ENCODE results near the gene DEDD. TPM values are rescaled to one million over a fixed set of nuclear protein-coding genes. Genes with fewer than 3 reads are reported as not detected.

The DEDD gene
- total RNA-seq (10 to 100 TPM; 34.3 to 43.0 (median 36.0) TPM), polyA plus RNA-seq (10 to 100 TPM; 34.0 to 48.7 TPM), total RNA-seq (33.9 reads per million, percentile 63 among the genes with 10 or more reads in this experiment)

GRCh38 chr1:161132410-161133219 is at the start of gene DEDD:
TSS of gene DEDD (minus strand) at chr1:161132667. CDS start at chr1:161124462, 8,205 bp downstream.
- peaks cover 29 to 49% (median 48%) of the 10 kb centered on the region in 7 donors for H3K4me1 Mint-ChIP-seq
- Histone ChIP-seq H3K9me3 (ENCODE audit: control insufficient read depth in 2 of 3, low read length in 3 of 3) (no peaks in the 10 kb centered on the region), H3K27ac (ENCODE audit: low read depth, low read length) (peak within 1 kb of the TSS; percentile 89), H3K4me1 (ENCODE audit: control insufficient read depth in 2 of 2, insufficient read depth in 2 of 2, low read length in 2 of 2) (peaks cover 21 to 37% of the 10 kb centered on the region in 2 donors), H3K27me3 (ENCODE audit: control insufficient read depth in 2 of 2, insufficient read depth in 2 of 2, low read length in 2 of 2) (no peaks in the 10 kb centered on the region), H3K4me3 (ENCODE audit: low read length) (peak within 1 kb of the TSS; percentile 96), H3K36me3 (ENCODE audit: control insufficient read depth in 2 of 3, insufficient read depth in 3 of 3, low read length in 3 of 3) (peaks cover 0 to 17% (median 0%) of the 10 kb centered on the region in 3 experiments)
- DNase-seq (peak; percentile 80 to 93 (median 90)), ATAC-seq (peak; percentile 97)
- peaks cover 0 to 12% (median 4%) of the 10 kb centered on the region in 5 donors for H3K36me3 Mint-ChIP-seq
- H3K27ac Mint-ChIP-seq = peak within 1 kb of the TSS in 4 of 9 donors; percentile 85 to 97 (median 94)
- H3K9me3 Mint-ChIP-seq = no peaks in the 10 kb centered on the region
- ChIA-PET POLR2A (interaction anchor here (0.6 to 3.1 kb wide), 21 partner anchors 9 to 93 kb away, joined by 3 to 39 read pairs (median 4); partner anchors contain the start of genes APOA2, ARHGAP30, NIT1 and PFDN2), CTCF (interaction anchor here (0.6 to 1.9 kb wide), 9 partner anchors 11 to 135 kb away, joined by 3 to 7 read pairs (median 4); partner anchors contain the start of genes KLHDC9, NIT1, PFDN2 and TOMM40L)
- H3K4me3 Mint-ChIP-seq = no peak within 1 kb of the TSS
- no peaks in the 10 kb centered on the region for H3K27me3 Mint-ChIP-seq
- intact Hi-C loops (cut with micrococcal nuclease) = loop anchor here (1.0 to 10.0 kb wide), 12 partner anchors 14 to 788 kb away; partner anchors contain the start of genes NIT1 (in 2 of the 2), PFDN2 (in 2 of the 2), PPOX (in 2 of the 2) and UFC1 (in 2 of the 2)

GRCh38 chr1:161182214-161182613 is 49.7 kb upstream of the DEDD start:
- no peaks in the 10 kb centered on the region for H3K27me3 Mint-ChIP-seq

GRCh38 chr1:161180639-161181038 is 48.2 kb upstream of the DEDD start:
- Histone ChIP-seq H3K4me3 (ENCODE audit: low read length) (no peak overlapping the region), H3K9me3 (ENCODE audit: control insufficient read depth in 2 of 3, low read length in 3 of 3) (no peaks in the 10 kb centered on the region), H3K27me3 (ENCODE audit: control insufficient read depth in 2 of 2, insufficient read depth in 2 of 2, low read length in 2 of 2) (no peaks in the 10 kb centered on the region), H3K36me3 (ENCODE audit: control insufficient read depth in 2 of 3, insufficient read depth in 3 of 3, low read length in 3 of 3) (peaks cover 0 to 9% (median 0%) of the 10 kb centered on the region in 3 experiments), H3K4me1 (ENCODE audit: control insufficient read depth in 2 of 2, insufficient read depth in 2 of 2, low read length in 2 of 2) (peaks cover 55 to 67% of the 10 kb centered on the region in 2 donors), H3K27ac (ENCODE audit: low read depth, low read length) (no peak overlapping the region)
- peaks cover 0 to 2% (median 0%) of the 10 kb centered on the region in 11 donors for H3K9me3 Mint-ChIP-seq
- peak overlapping the region; percentile 1 to 89 (median 48) for H3K4me3 Mint-ChIP-seq
- POLR2A ChIA-PET = interaction anchor here (0.7 to 5.6 kb wide), 11 partner anchors 8 to 201 kb away, joined by 3 to 101 read pairs (median 10); partner anchors contain the start of genes ADAMTS4, DEDD, NDUFS2 and PPOX
- no peak for ATAC-seq
- DNase-seq = no peak
- H3K27me3 Mint-ChIP-seq = no peaks in the 10 kb centered on the region
- peaks cover 60 to 90% (median 79%) of the 10 kb centered on the region in 7 donors for H3K4me1 Mint-ChIP-seq
- peak overlapping the region; percentile 80 to 99 (median 93) for H3K27ac Mint-ChIP-seq
- intact Hi-C loops (cut with micrococcal nuclease) = no loop called here
- CTCF ChIA-PET = interaction anchor here (0.7 to 5.6 kb wide), 9 partner anchors 12 to 202 kb away, joined by 3 to 76 read pairs (median 13); partner anchors contain the start of genes NDUFS2, PPOX and TOMM40L
- H3K36me3 Mint-ChIP-seq = peaks cover 0 to 4% (median 0%) of the 10 kb centered on the region in 5 donors

More at GRCh38 chr1:161182214-161182613, 49.7 kb upstream of the DEDD start:
- ChIA-PET CTCF (interaction anchor here (0.6 to 5.6 kb wide), 12 partner anchors 10 to 707 kb away, joined by 3 to 76 read pairs (median 8); partner anchors contain the start of genes NDUFS2, PPOX and TOMM40L), POLR2A (interaction anchor here (0.5 to 5.6 kb wide), 21 partner anchors 11 to 200 kb away, joined by 3 to 101 read pairs (median 7); partner anchors contain the start of genes ADAMTS4, ARHGAP30, NDUFS2 and PPOX)
- peak in 8 of 9 donors; percentile 49 to 74 (median 58) for DNase-seq
- H3K27ac Mint-ChIP-seq = peak overlapping the region; percentile 91 to 99 (median 96)
- no peaks in the 10 kb centered on the region for H3K9me3 ChIP-seq (ENCODE audit: control insufficient read depth in 2 of 3, low read length in 3 of 3)
- peak; percentile 46 for ATAC-seq
- peak overlapping the region; percentile 52 to 89 (median 80) for H3K4me3 Mint-ChIP-seq
- intact Hi-C loops (cut with micrococcal nuclease) = loop anchor here (1.0 kb wide), 3 partner anchors 10 to 200 kb away; partner anchors contain the start of gene PPOX (in 1 of the 2)
- peaks cover 0 to 2% (median 0%) of the 10 kb centered on the region in 3 experiments for H3K36me3 ChIP-seq (ENCODE audit: control insufficient read depth in 2 of 3, insufficient read depth in 3 of 3, low read length in 3 of 3)
- H3K27ac ChIP-seq (ENCODE audit: low read depth, low read length) = peak overlapping the region; percentile 67
- H3K27me3 ChIP-seq (ENCODE audit: control insufficient read depth in 2 of 2, insufficient read depth in 2 of 2, low read length in 2 of 2) = no peaks in the 10 kb centered on the region
- peaks cover 60 to 71% of the 10 kb centered on the region in 2 donors for H3K4me1 ChIP-seq (ENCODE audit: control insufficient read depth in 2 of 2, insufficient read depth in 2 of 2, low read length in 2 of 2)
- H3K9me3 Mint-ChIP-seq = peaks cover 0 to 2% (median 0%) of the 10 kb centered on the region in 11 donors
- peak overlapping the region; percentile 43 for H3K4me3 ChIP-seq (ENCODE audit: low read length)
- H3K36me3 Mint-ChIP-seq = peaks cover 0 to 8% (median 0%) of the 10 kb centered on the region in 5 donors
- H3K4me1 Mint-ChIP-seq = peaks cover 60 to 90% (median 82%) of the 10 kb centered on the region in 7 donors

GRCh38 chr1:161179698-161180097 is 47.2 kb upstream of the DEDD start:
- CTCF ChIA-PET = interaction anchor here (0.9 to 5.6 kb wide), 7 partner anchors 13 to 203 kb away, joined by 3 to 76 read pairs (median 32); partner anchors contain the start of genes NDUFS2, PPOX and TOMM40L
- H3K4me3 ChIP-seq (ENCODE audit: low read length) = no peak overlapping the region
- POLR2A ChIA-PET = interaction anchor here (0.6 to 5.6 kb wide), 7 partner anchors 13 to 202 kb away, joined by 3 to 101 read pairs (median 35); partner anchors contain the start of genes ADAMTS4, NDUFS2, PPOX and TOMM40L
- H3K36me3 Mint-ChIP-seq = peaks cover 0 to 10% (median 6%) of the 10 kb centered on the region in 5 donors
- ATAC-seq (no peak), DNase-seq (no peak)
- peaks cover 0 to 2% (median 0%) of the 10 kb centered on the region in 11 donors for H3K9me3 Mint-ChIP-seq
- intact Hi-C loops (cut with micrococcal nuclease) = no loop called here
- H3K36me3 ChIP-seq (ENCODE audit: control insufficient read depth in 2 of 3, insufficient read depth in 3 of 3, low read length in 3 of 3) = peaks cover 0 to 18% (median 0%) of the 10 kb centered on the region in 3 experiments
- no peaks in the 10 kb centered on the region for H3K9me3 ChIP-seq (ENCODE audit: control insufficient read depth in 2 of 3, low read length in 3 of 3)
- H3K27me3 Mint-ChIP-seq = no peaks in the 10 kb centered on the region
- peaks cover 54 to 63% of the 10 kb centered on the region in 2 donors for H3K4me1 ChIP-seq (ENCODE audit: control insufficient read depth in 2 of 2, insufficient read depth in 2 of 2, low read length in 2 of 2)
- peak overlapping the region in 3 of 10 donors; percentile 26 to 89 (median 47) for H3K4me3 Mint-ChIP-seq
- H3K27me3 ChIP-seq (ENCODE audit: control insufficient read depth in 2 of 2, insufficient read depth in 2 of 2, low read length in 2 of 2) = no peaks in the 10 kb centered on the region
- peak overlapping the region in 6 of 9 donors; percentile 50 to 99 (median 98) for H3K27ac Mint-ChIP-seq
- H3K27ac ChIP-seq (ENCODE audit: low read depth, low read length) = no peak overlapping the region
- H3K4me1 Mint-ChIP-seq = peaks cover 63 to 90% (median 81%) of the 10 kb centered on the region in 7 donors

GRCh38 chr1:161177936-161178244 is 45.4 kb upstream of the DEDD start:
- no peaks in the 10 kb centered on the region for H3K27me3 ChIP-seq (ENCODE audit: control insufficient read depth in 2 of 2, insufficient read depth in 2 of 2, low read length in 2 of 2)
- CTCF ChIA-PET = interaction anchor here (0.7 to 3.4 kb wide), 3 partner anchors 12 to 197 kb away, joined by 3 to 28 read pairs (median 3); partner anchors contain the start of genes NDUFS2 and PPOX
- H3K4me3 Mint-ChIP-seq = peak overlapping the region; percentile 94 to 100 (median 98)
- intact Hi-C loops (cut with micrococcal nuclease) = loop anchor here (1.0 to 2.0 kb wide), 7 partner anchors 7 to 47 kb away; partner anchors contain the start of genes PPOX (in 2 of the 2), NDUFS2 (in 1 of the 2), UFC1 (in 1 of the 2) and USP21 (in 1 of the 2)
- no peaks in the 10 kb centered on the region for H3K9me3 Mint-ChIP-seq
- peaks cover 4 to 23% (median 16%) of the 10 kb centered on the region in 5 donors for H3K36me3 Mint-ChIP-seq
- peak overlapping the region; percentile 94 to 100 (median 97) for H3K27ac Mint-ChIP-seq
- POLR2A ChIA-PET = interaction anchor here (0.6 to 3.7 kb wide), 7 partner anchors 8 to 204 kb away, joined by 4 to 49 read pairs (median 25); partner anchors contain the start of genes NDUFS2, PPOX and UFC1
- H3K9me3 ChIP-seq (ENCODE audit: control insufficient read depth in 2 of 3, low read length in 3 of 3) = no peaks in the 10 kb centered on the region
- ATAC-seq (no peak), DNase-seq (no peak)
- peaks cover 56 to 87% (median 75%) of the 10 kb centered on the region in 7 donors for H3K4me1 Mint-ChIP-seq
- peak overlapping the region; percentile 93 for H3K4me3 ChIP-seq (ENCODE audit: low read length)
- H3K27ac ChIP-seq (ENCODE audit: low read depth, low read length) = peak overlapping the region; percentile 93
- peaks cover 0 to 34% (median 6%) of the 10 kb centered on the region in 3 experiments for H3K36me3 ChIP-seq (ENCODE audit: control insufficient read depth in 2 of 3, insufficient read depth in 3 of 3, low read length in 3 of 3)
- H3K4me1 ChIP-seq (ENCODE audit: control insufficient read depth in 2 of 2, insufficient read depth in 2 of 2, low read length in 2 of 2) = peaks cover 41 to 45% of the 10 kb centered on the region in 2 donors
- no peaks in the 10 kb centered on the region for H3K27me3 Mint-ChIP-seq

All from naive thymus-derived CD4-positive, alpha-beta T cell (primary cell).